K562 (cell line): ENCODE measurements around the gene C1QA. TPM values are rescaled to one million over a fixed set of nuclear protein-coding genes. Genes with fewer than 3 reads are reported as not detected.
"Not testable (repeated sequence)": the region's sequence is repeated elsewhere in the genome, so short reads cannot be mapped to it uniquely, and the experiment has no call there.

Source experiments
- ATAC-seq: fragments of 200-7000 bp; cut with Tn5 transposase; 3 replicates; pipeline ENCODE4 v1.9.1; 2020; ENCODE audit warnings: moderate library complexity
- BruUV-seq: library from RNA; stranded (reverse); fragments of 400-500 nt; replicated peaks from 2 replicates; lab custom pipeline; 2021; lab: Mats Ljungman, UMichigan
- CTCF ChIA-PET: fragments of 300-600 bp; formaldehyde crosslinking; extraction: SDS; loops from one replicate; lab custom pipeline; 2021; ENCODE audit warnings: low intra/inter-chr PET ratio; lab: Yijun Ruan, JAX
- POLR2A ChIA-PET: fragments of 300-600, 350-650 bp; sonication (Branson Sonifier 250); formaldehyde crosslinking; extraction: SDS; loops from one replicate; lab custom pipeline; 2021; ENCODE audit warnings: antibody characterized with exemption, inconsistent platforms; lab: Yijun Ruan, JAX
- DNase-seq, 4 experiments: peaks; one replicate each; pipeline versions ENCODE4 v3.0.0 to v3.0.0-alpha.2; 2011 to 2018; ENCODE audit warnings: low spot score in 3 of 4, mixed read lengths in 3 of 4; ENCODE audit errors: extremely low read depth in 1 of 4
- FAIRE-seq: peaks from 2 replicates; lab custom pipeline; 2011; peaks lifted over from hg19 to GRCh38; lab: Jason Lieb, UNC
- H2AFZ ChIP-seq: 2 replicates; pipeline ENCODE4 v1.6.0; 2011; ENCODE audit warnings: low read depth, low read length, control low read depth, inconsistent platforms
- H3K27ac ChIP-seq: fragments of 200-600 bp; 3 replicates; pipeline ENCODE4 v1.8.0; 2011; ENCODE audit warnings: low read depth, mild to moderate bottlenecking, control low read depth, inconsistent platforms, low read length, moderate library complexity, mixed read lengths; ENCODE audit errors: extremely low read depth
- H3K27me3 ChIP-seq, 2 experiments: fragments of 300-600 bp in 1 of 2; 2 replicates in 1 of 2; 3 replicates in 1 of 2; pipeline versions ENCODE4 v1.6.0 to v1.8.0; 2011; ENCODE audit warnings: inconsistent platforms in 2 of 2, low read length in 2 of 2, mild to moderate bottlenecking in 1 of 2, mixed read lengths in 1 of 2, moderate library complexity in 1 of 2; ENCODE audit not compliant: control insufficient read depth in 2 of 2, insufficient read depth in 2 of 2
- H3K36me3 ChIP-seq: fragments of 300-600 bp; 3 replicates; pipeline ENCODE4 v1.8.0; 2011; ENCODE audit warnings: mild to moderate bottlenecking, low read length, inconsistent platforms; ENCODE audit not compliant: control insufficient read depth, insufficient read depth
- H3K4me1 ChIP-seq, 2 experiments: fragments of 200-600 bp in 1 of 2; replicated peaks in 1 of 2; 2 replicates in 1 of 2; 3 replicates in 1 of 2; pipeline versions ENCODE4 v1.5.1 to v1.8.0; 2011; ENCODE audit warnings: inconsistent platforms in 2 of 2, low read length in 2 of 2, mild to moderate bottlenecking in 1 of 2, mixed read lengths in 1 of 2, moderate library complexity in 1 of 2; ENCODE audit not compliant: control insufficient read depth in 2 of 2, insufficient read depth in 2 of 2
- H3K4me2 ChIP-seq: 2 replicates; pipeline ENCODE4 v1.6.1; 2011; ENCODE audit warnings: low read length, control low read depth, inconsistent platforms, mixed read lengths; ENCODE audit not compliant: insufficient read depth
- H3K4me3 ChIP-seq: fragments of 200-600 bp; sonication (generic), shearing (Covaris generic); 2 replicates; pipeline ENCODE4 v1.5.1; 2016; ENCODE audit warnings: control low read depth, inconsistent platforms
- H3K79me2 ChIP-seq: fragments of 200-600 bp; 3 replicates; pipeline ENCODE4 v1.8.0; 2011; ENCODE audit warnings: low read length, inconsistent platforms; ENCODE audit not compliant: control insufficient read depth, insufficient read depth
- H3K9ac ChIP-seq, 2 experiments: 2 replicates each; pipeline versions ENCODE4 v1.6.0 to v1.6.1; 2011; ENCODE audit warnings: low read depth in 2 of 2, low read length in 2 of 2, control low read depth in 1 of 2, inconsistent platforms in 1 of 2, mild to moderate bottlenecking in 1 of 2, mixed read lengths in 1 of 2; ENCODE audit not compliant: insufficient read depth in 1 of 2
- H3K9me1 ChIP-seq: one replicate; pipeline ENCODE4 v1.6.0; 2011; ENCODE audit warnings: inconsistent platforms, mild to moderate bottlenecking, low read length, moderate library complexity; ENCODE audit not compliant: control insufficient read depth, insufficient read depth
- H3K9me3 ChIP-seq: replicated peaks from 2 replicates; pipeline ENCODE4 v1.5.1; 2011; ENCODE audit warnings: low read depth, low read length, inconsistent platforms; ENCODE audit not compliant: control insufficient read depth, insufficient read depth
- H4K20me1 ChIP-seq: replicated peaks from 2 replicates; pipeline ENCODE4 v1.6.1; 2011; ENCODE audit warnings: low read length, inconsistent platforms, mixed read lengths; ENCODE audit not compliant: control insufficient read depth, insufficient read depth
- ATF4 ChIP-seq: fragments of 450-650 bp; formaldehyde crosslinking; IDR thresholded peaks from 2 replicates; pipeline ENCODE4 v1.4.0; 2022; ENCODE audit warnings: mild to moderate bottlenecking, moderate library complexity
- CBX2 ChIP-seq: fragments of 200-600 bp; sonication (generic); IDR thresholded peaks from one replicate; pipeline ENCODE4 v1.6.1; 2012; ENCODE audit warnings: mild to moderate bottlenecking, low read length, inconsistent platforms; ENCODE audit not compliant: insufficient read depth, poor library complexity, severe bottlenecking
- E2F4 ChIP-seq: sonication (generic); formaldehyde crosslinking; IDR thresholded peaks from 2 replicates; pipeline ENCODE4 v1.8.0; 2022; ENCODE audit warnings: mild to moderate bottlenecking, low read depth, missing genetic modification reagents
- NFRKB ChIP-seq: fragments of 450-650 bp; IDR thresholded peaks from 2 replicates; pipeline ENCODE4 v1.6.1; 2016; ENCODE audit warnings: low read depth
- STAT6 ChIP-seq: sonication (generic); formaldehyde crosslinking; IDR thresholded peaks from 2 replicates; pipeline ENCODE4 v1.8.1; 2023; ENCODE audit warnings: mild to moderate bottlenecking, missing genetic modification reagents
- THRAP3 ChIP-seq: fragments of 450-650 bp; IDR thresholded peaks from 2 replicates; pipeline ENCODE4 v1.6.1; 2016; ENCODE audit warnings: mild to moderate bottlenecking, inconsistent platforms, borderline replicate concordance
- ZNF316 ChIP-seq: fragments of 450-650 bp; IDR thresholded peaks from 2 replicates; pipeline ENCODE4 v1.6.1; 2016
- ZNF586 ChIP-seq: fragments of 450-650 bp; formaldehyde crosslinking; conservative IDR thresholded peaks from 2 replicates; pipeline ENCODE4 v1.4.0; 2020; ENCODE audit warnings: mild to moderate bottlenecking, moderate library complexity
- WGBS: fragments of 100-300 bp; shearing (Covaris generic); methylation state at CpG from one replicate; pipeline ENCODE4 v1.1.6; 2016; ENCODE audit warnings: low coverage, mixed read lengths; ENCODE audit not compliant: insufficient coverage; ENCODE audit errors: missing lambda C conversion rate; 5-methylcytosine and 5-hydroxymethylcytosine counted together
- in situ Hi-C: fragments of 300-500 bp; cut with MboI; formaldehyde crosslinking; loops from 4 replicates; pipeline ENCODE4 v1.15.0; 2018; ENCODE audit warnings: inconsistent platforms, mixed read lengths
- intact Hi-C: fragments of 100-400 bp; cut with micrococcal nuclease; formaldehyde crosslinking; loops from 2 replicates; pipeline ENCODE4 v1.14.2; 2022
- polyA plus RNA-seq, 8 experiments: library from polyadenylated mRNA; depleted of rRNA in 4 of 8; stranded (reverse) in 5 of 8; unstranded in 3 of 8; fragments of >200 nt; fragmentation: Nextera tagmentation in 2 of 8; fragmentation: Illumina TruSeq in 1 of 8; extraction: Ambion mirVana in 2 of 8; extraction: Trizol in 1 of 8; gene quantifications; 2 replicates each; pipeline versions ENCODE4 v1.2.1 to v1.2.3, GENCODE V29; 2011 to 2014; ENCODE audit warnings: inconsistent platforms in 1 of 8, missing spikeins in 1 of 8
- total RNA-seq, 7 experiments: library from RNA; depleted of rRNA in 6 of 7; stranded (reverse); fragments of >200 nt in 6 of 7; fragmentation: Illumina TruSeq in 2 of 7; extraction: Trizol in 2 of 7; gene quantifications; 2 replicates each; pipeline versions ENCODE4 v1.2.1 to v1.2.3, GENCODE V29; 2011 to 2021; ENCODE audit warnings: low replicate concordance in 1 of 7

The C1QA gene
- total and polyA plus RNA-seq, 9 of the 15 experiments (the other 6 are each of a cell fraction or from before 2014, with no cell fraction given), result 0.71 TPM; not detected in 8

GRCh38 chr1:22674410-22674749 is 38.0 kb downstream of the C1QA start:
- peaks cover 0 to 9% of the 10 kb centered on the region in 2 experiments; a peak in 1 of 5 replicates for H3K4me1 ChIP-seq
- no TSS peak for BruUV-seq
- DNase-seq (no peak), FAIRE-seq (no peak), ATAC-seq (no peak)
- POLR2A ChIA-PET, result interaction anchor here (0.6 to 1.2 kb wide), 3 partner anchors 242 to 545 kb away, joined by 3 read pairs; no protein-coding TSS in a partner anchor
- H3K4me3 ChIP-seq, result no peak overlapping the region
- H3K9me1 ChIP-seq, result no peaks in the 10 kb centered on the region
- CTCF ChIA-PET, result interaction anchor here (0.6 to 1.9 kb wide), 6 partner anchors 182 to 290 kb away, joined by 3 to 22 read pairs (median 4); no protein-coding TSS in a partner anchor
- no peaks in the 10 kb centered on the region; the same call in 2 of the 3 replicates for H3K36me3 ChIP-seq
- H3K27ac ChIP-seq, result no peak overlapping the region
- WGBS, result 6% methylated on average over 1 of the region's 1 CpG
- no peak overlapping the region for H3K9ac ChIP-seq
- H2AFZ ChIP-seq, result no peak overlapping the region
- no peaks in the 10 kb centered on the region; the same call in 1 of the 2 replicates for H3K9me3 ChIP-seq
- no peak overlapping the region for H3K4me2 ChIP-seq
- no peaks in the 10 kb centered on the region for H3K79me2 ChIP-seq
- intact Hi-C loops (loop anchor here (1.0 kb wide), 2 partner anchors 188 to 256 kb away; no protein-coding TSS in a partner anchor), in situ Hi-C loops (no loop called here)
- peaks cover 8 to 47% of the 10 kb centered on the region in 2 experiments; a peak in 4 of 5 replicates for H3K27me3 ChIP-seq
- TF ChIP-seq ZNF586 (CRISPR knock-in tag), result no peak
- no peak for TF ChIP-seq THRAP3
- no peak for TF ChIP-seq ZNF316
- TF ChIP-seq STAT6 (CRISPR knock-in tag), result no peak
- no peak for TF ChIP-seq CBX2
- no peak for TF ChIP-seq E2F4 (CRISPR knock-in tag)
- no peak for TF ChIP-seq ATF4 (CRISPR knock-in tag)
- TF ChIP-seq NFRKB, result no peak
- H4K20me1 ChIP-seq, result no peaks in the 10 kb centered on the region; the same call in none of the 2 replicates

GRCh38 chr1:22676151-22676550 is 39.7 kb downstream of the C1QA start:
- H3K4me1 ChIP-seq, H3K4me3 ChIP-seq, H4K20me1 ChIP-seq, BruUV-seq, intact Hi-C loops, H3K79me2 ChIP-seq, H3K9me1 ChIP-seq, H3K36me3 ChIP-seq, H3K4me2 ChIP-seq, in situ Hi-C loops, DNase-seq, H3K27ac ChIP-seq, ATAC-seq, H3K9me3 ChIP-seq, H2AFZ ChIP-seq, FAIRE-seq, H3K9ac ChIP-seq: not testable (repeated sequence)
- under 1% methylated on average over 15 of the region's 15 CpGs for WGBS
- peaks cover 6 to 46% of the 10 kb centered on the region in 2 experiments; a peak in 4 of 5 replicates for H3K27me3 ChIP-seq
- CTCF ChIA-PET, result interaction anchor here (1.0 kb wide), 1 partner anchor 507 kb away, joined by 3 read pairs; no protein-coding TSS in a partner anchor
- POLR2A ChIA-PET, result interaction anchor here (0.6 to 0.8 kb wide), 4 partner anchors 10 to 281 kb away, joined by 3 to 4 read pairs (median 4); no protein-coding TSS in a partner anchor
